Retinal pigment epithelial cell (primary cell): ENCODE measurements around the gene PRPF6.

Experiments
- DNase-seq: peaks from one replicate; pipeline ENCODE4 v3.0.0-alpha.2; 2010; ENCODE audit warnings: low read depth
- H3K4me3 ChIP-seq: 2 replicates; pipeline ENCODE4 v1.5.1; 2011; ENCODE audit warnings: mild to moderate bottlenecking, low read length, control low read depth, moderate library complexity
- CTCF ChIP-seq: conservative IDR thresholded peaks from 2 replicates; pipeline ENCODE4 v1.5.1; 2011; ENCODE audit warnings: low read depth, low read length, control low read depth, inconsistent platforms

Gene PRPF6

GRCh38 chr20:64052326-64052722 is 71.4 kb downstream of the PRPF6 start:
- DNase-seq: no peak
- no peak overlapping the region for H3K4me3 ChIP-seq
- no peak for TF ChIP-seq CTCF

- no peak overlapping the region for H3K4me3 ChIP-seq
- no peak for DNase-seq
- no peak for TF ChIP-seq CTCF
Observed at GRCh38 chr20:64052987-64053840, 72.3 kb downstream of the PRPF6 start.

- TF ChIP-seq CTCF: peak; percentile 42
- no peak overlapping the region for H3K4me3 ChIP-seq
- DNase-seq: no peak
Observed at GRCh38 chr20:64053841-64054661, 73.1 kb downstream of the PRPF6 start.

GRCh38 chr20:64055396-64055892 is 74.5 kb downstream of the PRPF6 start:
- no peak overlapping the region for H3K4me3 ChIP-seq
- no peak for TF ChIP-seq CTCF
- DNase-seq: no peak

GRCh38 chr20:64055893-64056638 is 75.1 kb downstream of the PRPF6 start:
- DNase-seq: no peak
- H3K4me3 ChIP-seq: no peak overlapping the region
- no peak for TF ChIP-seq CTCF

GRCh38 chr20:64056639-64056888 is 75.6 kb downstream of the PRPF6 start:
- DNase-seq: no peak
- no peak for TF ChIP-seq CTCF
- no peak overlapping the region for H3K4me3 ChIP-seq
